Measurements from ENCODE around the gene CCL25.

CCL25 gene

GRCh38 chr19:8075158-8076074 is 22.9 kb downstream of the CCL25 start:
- CTCF ChIA-PET: interaction anchor here (1.4 kb wide), 1 partner anchor 105 kb away, joined by 5 read pairs; no protein-coding TSS in a partner anchor
- TF ChIP-seq ZNF768 (tag by site-specific recombination; IDR thresholded peaks at IDR 0.05) (peak; percentile 81; the same call in 1 of the 2 replicates), ZNF37A (tag by site-specific recombination; IDR thresholded peaks at IDR 0.05) (no peak), SCRT2 (tag by site-specific recombination; IDR thresholded peaks at IDR 0.05) (peak; percentile 54), ZNF266 (tag by site-specific recombination; IDR thresholded peaks at IDR 0.05; ENCODE audit: low read depth) (no peak)
- POLR2A ChIA-PET: no interaction called here
- Histone ChIP-seq H3K4me3 (ENCODE audit: low read depth, low read length) (no peak overlapping the region), H3K27ac (ENCODE audit: extremely low read depth, low read depth, low read length) (no peak overlapping the region), H3K36me3 (ENCODE audit: control insufficient read depth in 2 of 2, insufficient read depth in 1 of 2, low read length in 2 of 2) (no peaks in the 10 kb centered on the region), H3K9me3 (ENCODE audit: control insufficient read depth, insufficient read depth, low read depth, low read length) (no peaks in the 10 kb centered on the region), H3K4me1 (ENCODE audit: control insufficient read depth, insufficient read depth, low read length) (no peaks in the 10 kb centered on the region)

GRCh38 chr19:8079988-8080387 is 27.4 kb downstream of the CCL25 start:
- ChIA-PET CTCF (interaction anchor here (0.6 kb wide), 2 partner anchors 14 to 45 kb away, joined by 3 read pairs; no protein-coding TSS in a partner anchor), POLR2A (no interaction called here)
- H3K4me3 ChIP-seq (ENCODE audit: low read depth, low read length): no peak overlapping the region
- H3K27ac ChIP-seq (ENCODE audit: extremely low read depth, low read depth, low read length): no peak overlapping the region
- no peaks in the 10 kb centered on the region for H3K4me1 ChIP-seq (ENCODE audit: control insufficient read depth, insufficient read depth, low read length)
- no peaks in the 10 kb centered on the region for H3K36me3 ChIP-seq (ENCODE audit: control insufficient read depth in 2 of 2, insufficient read depth in 1 of 2, low read length in 2 of 2)
- TF ChIP-seq GLIS1 (tag by site-specific recombination; IDR thresholded peaks at IDR 0.05) (peak; percentile 16; the same call in 1 of the 2 replicates), ZIC2 (tag by site-specific recombination; IDR thresholded peaks at IDR 0.05) (peak; percentile 16; the same call in 1 of the 2 replicates), ZNF548 (tag by site-specific recombination; IDR thresholded peaks at IDR 0.05) (no peak), SCRT2 (tag by site-specific recombination; IDR thresholded peaks at IDR 0.05) (0 out of 2 replicates have a peak, but pooled peaks have one; percentile 33), PRDM10 (tag by site-specific recombination; IDR thresholded peaks at IDR 0.05) (no peak)
- no peaks in the 10 kb centered on the region for H3K9me3 ChIP-seq (ENCODE audit: control insufficient read depth, insufficient read depth, low read depth, low read length)

GRCh38 chr19:8080832-8081231 is 28.3 kb downstream of the CCL25 start:
- H3K4me1 ChIP-seq (ENCODE audit: control insufficient read depth, insufficient read depth, low read length): no peaks in the 10 kb centered on the region
- CTCF ChIA-PET: interaction anchor here (0.6 kb wide), 2 partner anchors 14 to 46 kb away, joined by 3 read pairs; no protein-coding TSS in a partner anchor
- TF ChIP-seq ZNF157 (tag by site-specific recombination; IDR thresholded peaks at IDR 0.05): no peak
- no peak overlapping the region for H3K27ac ChIP-seq (ENCODE audit: extremely low read depth, low read depth, low read length)
- POLR2A ChIA-PET: no interaction called here
- no peaks in the 10 kb centered on the region for H3K9me3 ChIP-seq (ENCODE audit: control insufficient read depth, insufficient read depth, low read depth, low read length)
- H3K4me3 ChIP-seq (ENCODE audit: low read depth, low read length): no peak overlapping the region
- H3K36me3 ChIP-seq (ENCODE audit: control insufficient read depth in 2 of 2, insufficient read depth in 1 of 2, low read length in 2 of 2): no peaks in the 10 kb centered on the region

GRCh38 chr19:8081569-8082550 is 29.3 kb downstream of the CCL25 start:
- TF ChIP-seq SCRT2 (tag by site-specific recombination; IDR thresholded peaks at IDR 0.05) (no peak), ZNF624 (tag by site-specific recombination; IDR thresholded peaks at IDR 0.05) (no peak), PRDM1 (tag by site-specific recombination; IDR thresholded peaks at IDR 0.05) (peak; percentile 99), HOXD13 (CRISPR knock-in tag; IDR thresholded peaks at IDR 0.05; ENCODE audit: borderline replicate concordance) (no peak), ZNF366 (tag by site-specific recombination; conservative IDR thresholded peaks at IDR 0.05) (peak; percentile 92)
- no peaks in the 10 kb centered on the region for H3K9me3 ChIP-seq (ENCODE audit: control insufficient read depth, insufficient read depth, low read depth, low read length)
- no peak overlapping the region for H3K4me3 ChIP-seq (ENCODE audit: low read depth, low read length)
- no peak overlapping the region for H3K27ac ChIP-seq (ENCODE audit: extremely low read depth, low read depth, low read length)
- no peaks in the 10 kb centered on the region for H3K36me3 ChIP-seq (ENCODE audit: control insufficient read depth in 2 of 2, insufficient read depth in 1 of 2, low read length in 2 of 2)
- ChIA-PET POLR2A (no interaction called here), CTCF (interaction anchor here (0.9 kb wide), 1 partner anchor 12 kb away, joined by 6 read pairs; no protein-coding TSS in a partner anchor)
- no peaks in the 10 kb centered on the region for H3K4me1 ChIP-seq (ENCODE audit: control insufficient read depth, insufficient read depth, low read length)

Measured in HEK293 (cell line).